Measurements from ENCODE around the gene AQP10. TPM values are rescaled to one million over a fixed set of nuclear protein-coding genes. Genes with fewer than 3 reads are reported as not detected.
"Not testable (repeated sequence)": the region's sequence is repeated elsewhere in the genome, so short reads cannot be mapped to it uniquely, and the experiment has no call there.

The AQP10 gene
- total RNA-seq, 6 donors from 2014 or later, result 0.15 to 2.1 (median 0.45) TPM

- no peaks in the 10 kb centered on the region for H3K36me3 ChIP-seq
- H3K4me1 ChIP-seq, result no peaks in the 10 kb centered on the region
- TF ChIP-seq EP300 (IDR thresholded peaks at IDR 0.05) (no peak), CTCF (IDR thresholded peaks at IDR 0.05) (no peak), POLR2AphosphoS5 (IDR thresholded peaks at IDR 0.05) (no peak), POLR2A (IDR thresholded peaks at IDR 0.05) (no peak)
- DNase-seq (no peak), ATAC-seq (ENCODE audit: low FRiP score in 2 of 2) (no peak)
- whole genome bisulfite sequencing, 2 donors, result 89 to 94% methylated on average over 1 of the region's 1 CpG
- peaks cover 0 to 11% (median 9%) of the 10 kb centered on the region in 4 donors for H3K9me3 ChIP-seq
- no peak overlapping the region for H3K4me3 ChIP-seq
- H3K27ac ChIP-seq, result no peak overlapping the region
- no peaks in the 10 kb centered on the region for H3K27me3 ChIP-seq
Observed at GRCh38 chr1:154316704-154317103, 4.2 kb upstream of the AQP10 start.

- no peak for DNase-seq
- no peak overlapping the region for H3K4me3 ChIP-seq
- peaks cover 0 to 11% (median 9%) of the 10 kb centered on the region in 4 donors for H3K9me3 ChIP-seq
- no peak for TF ChIP-seq EP300 (IDR thresholded peaks at IDR 0.05)
- no peak for TF ChIP-seq CTCF (IDR thresholded peaks at IDR 0.05)
- TF ChIP-seq POLR2AphosphoS5 (IDR thresholded peaks at IDR 0.05), result no peak
- TF ChIP-seq POLR2A (IDR thresholded peaks at IDR 0.05), result no peak
- no peak overlapping the region for H3K27ac ChIP-seq
- no peaks in the 10 kb centered on the region for H3K36me3 ChIP-seq
- H3K4me1 ChIP-seq, result no peaks in the 10 kb centered on the region
- WGBS, 2 donors, result 72 to 73% methylated on average over 4 of the region's 4 CpGs
- H3K27me3 ChIP-seq, result no peaks in the 10 kb centered on the region
- no peak for ATAC-seq (ENCODE audit: low FRiP score in 2 of 2)
Observed at GRCh38 chr1:154318386-154318785, 2.5 kb upstream of the AQP10 start.

- peaks cover 10 to 23% (median 17%) of the 10 kb centered on the region in 4 donors for H3K4me1 ChIP-seq
- not testable (repeated sequence) for H3K36me3 ChIP-seq; H3K27ac ChIP-seq; H3K4me3 ChIP-seq; H3K9me3 ChIP-seq; DNase-seq; H3K27me3 ChIP-seq; ATAC-seq (ENCODE audit: low FRiP score in 2 of 2)
Observed at GRCh38 chr1:154321609-154321934, 679 bp downstream of the AQP10 start.

- no peak overlapping the region for H3K27ac ChIP-seq
- WGBS, 2 donors, result 87 to 92% methylated on average over 4 to 7 of the region's 7 CpGs
- H3K4me1 ChIP-seq, result peaks cover 28 to 43% (median 35%) of the 10 kb centered on the region in 4 donors
- DNase-seq (no peak), ATAC-seq (ENCODE audit: low FRiP score in 2 of 2) (no peak)
- H3K4me3 ChIP-seq, result no peak overlapping the region
- no peaks in the 10 kb centered on the region for H3K36me3 ChIP-seq
- H3K9me3 ChIP-seq, result no peaks in the 10 kb centered on the region
- H3K27me3 ChIP-seq, result peaks cover 0 to 8% (median 2%) of the 10 kb centered on the region in 4 donors
- no peak for TF ChIP-seq POLR2AphosphoS5 (IDR thresholded peaks at IDR 0.05)
- no peak for TF ChIP-seq CTCF (IDR thresholded peaks at IDR 0.05)
- TF ChIP-seq EP300 (IDR thresholded peaks at IDR 0.05), result no peak
- TF ChIP-seq POLR2A (IDR thresholded peaks at IDR 0.05), result no peak
Observed at GRCh38 chr1:154323493-154323892, 2.6 kb downstream of the AQP10 start.

- peaks cover 0 to 8% (median 2%) of the 10 kb centered on the region in 4 donors for H3K27me3 ChIP-seq
- ATAC-seq (ENCODE audit: low FRiP score in 2 of 2), result no peak
Observed at GRCh38 chr1:154324241-154324640, 3.3 kb downstream of the AQP10 start.

More at GRCh38 chr1:154324241-154324640, 3.3 kb downstream of the AQP10 start:
- TF ChIP-seq POLR2A (IDR thresholded peaks at IDR 0.05), result no peak
- no peak for TF ChIP-seq POLR2AphosphoS5 (IDR thresholded peaks at IDR 0.05)
- no peak for TF ChIP-seq CTCF (IDR thresholded peaks at IDR 0.05)
- TF ChIP-seq EP300 (IDR thresholded peaks at IDR 0.05), result no peak
- peaks cover 33 to 50% (median 41%) of the 10 kb centered on the region in 4 donors for H3K4me1 ChIP-seq
- H3K27ac ChIP-seq, result peak overlapping the region in 2 of 4 donors; percentile 19 to 96
- H3K4me3 ChIP-seq, result peak overlapping the region in 2 of 4 donors; percentile 76
- 31 to 76% methylated on average over 2 of the region's 2 CpGs for WGBS, 2 donors
- no peaks in the 10 kb centered on the region for H3K36me3 ChIP-seq
- no peaks in the 10 kb centered on the region for H3K9me3 ChIP-seq
- DNase-seq, result no peak
